Measurements from ENCODE around the gene FKBP8. TPM values are rescaled to one million over a fixed set of nuclear protein-coding genes. Genes with fewer than 3 reads are reported as not detected.

The FKBP8 gene
- polyA plus RNA-seq, 1 donor from 2014 or later: 183 TPM

DNA sequence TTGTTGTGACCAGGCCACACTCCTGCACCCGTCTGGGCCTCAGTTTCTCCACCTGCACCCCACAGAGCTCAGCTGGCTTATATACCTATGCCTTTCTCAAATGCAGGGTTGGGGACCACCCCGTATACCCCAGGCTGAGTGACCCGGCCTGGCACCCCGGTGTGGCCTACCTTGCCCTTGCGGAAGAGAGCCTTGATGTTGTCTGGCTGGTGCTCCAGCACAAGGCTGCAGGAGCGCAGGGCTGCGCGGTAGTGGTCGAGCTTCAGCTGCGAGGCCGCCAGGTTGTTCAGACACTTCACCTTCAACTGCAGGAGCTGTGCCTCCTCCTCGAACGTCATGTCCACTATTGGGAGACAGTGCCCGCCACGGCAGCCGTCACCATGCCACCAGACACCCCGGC, 5.9 kb downstream of the FKBP8 start:
- Histone ChIP-seq H3K79me2 (replicated peaks; ENCODE audit: insufficient read depth, low read length) (no peaks in the 10 kb centered on the region), H3K27ac (ENCODE audit: low read length) (no peak overlapping the region), H4K20me1 (ENCODE audit: insufficient read depth) (no peaks in the 10 kb centered on the region), H3K9me2 (ENCODE audit: insufficient read depth, low read length) (no peaks in the 10 kb centered on the region), H3K4me2 (ENCODE audit: low read length) (no peak overlapping the region), H3F3A (ENCODE audit: insufficient read depth, low read length, poor library complexity, severe bottlenecking) (no peaks in the 10 kb centered on the region), H2AFZ (ENCODE audit: low read depth, low read length) (no peak overlapping the region), H3K36me3 (ENCODE audit: insufficient read depth, low read length) (no peaks in the 10 kb centered on the region), H3K27me3 (ENCODE audit: insufficient read depth, low read depth, low read length) (no peaks in the 10 kb centered on the region), H3K9me3 (ENCODE audit: low read length) (no peaks in the 10 kb centered on the region), H3K4me3 (ENCODE audit: low read length) (no peak overlapping the region), H3K9ac (ENCODE audit: low read length) (no peak overlapping the region)
- TF ChIP-seq TAF1 (IDR thresholded peaks at IDR 0.05; ENCODE audit: low read depth): no peak
- no peak for TF ChIP-seq EP300 (conservative IDR thresholded peaks at IDR 0.05; ENCODE audit: poor library complexity, severe bottlenecking)
- TF ChIP-seq RAD21 (conservative IDR thresholded peaks at IDR 0.05): no peak
- TF ChIP-seq EZH2 (IDR thresholded peaks at IDR 0.05; ENCODE audit: borderline replicate concordance, insufficient read depth, low read length, poor library complexity, severe bottlenecking): no peak
- TF ChIP-seq POLR2AphosphoS5 (IDR thresholded peaks at IDR 0.05): no peak
- TF ChIP-seq, protein P1, sequence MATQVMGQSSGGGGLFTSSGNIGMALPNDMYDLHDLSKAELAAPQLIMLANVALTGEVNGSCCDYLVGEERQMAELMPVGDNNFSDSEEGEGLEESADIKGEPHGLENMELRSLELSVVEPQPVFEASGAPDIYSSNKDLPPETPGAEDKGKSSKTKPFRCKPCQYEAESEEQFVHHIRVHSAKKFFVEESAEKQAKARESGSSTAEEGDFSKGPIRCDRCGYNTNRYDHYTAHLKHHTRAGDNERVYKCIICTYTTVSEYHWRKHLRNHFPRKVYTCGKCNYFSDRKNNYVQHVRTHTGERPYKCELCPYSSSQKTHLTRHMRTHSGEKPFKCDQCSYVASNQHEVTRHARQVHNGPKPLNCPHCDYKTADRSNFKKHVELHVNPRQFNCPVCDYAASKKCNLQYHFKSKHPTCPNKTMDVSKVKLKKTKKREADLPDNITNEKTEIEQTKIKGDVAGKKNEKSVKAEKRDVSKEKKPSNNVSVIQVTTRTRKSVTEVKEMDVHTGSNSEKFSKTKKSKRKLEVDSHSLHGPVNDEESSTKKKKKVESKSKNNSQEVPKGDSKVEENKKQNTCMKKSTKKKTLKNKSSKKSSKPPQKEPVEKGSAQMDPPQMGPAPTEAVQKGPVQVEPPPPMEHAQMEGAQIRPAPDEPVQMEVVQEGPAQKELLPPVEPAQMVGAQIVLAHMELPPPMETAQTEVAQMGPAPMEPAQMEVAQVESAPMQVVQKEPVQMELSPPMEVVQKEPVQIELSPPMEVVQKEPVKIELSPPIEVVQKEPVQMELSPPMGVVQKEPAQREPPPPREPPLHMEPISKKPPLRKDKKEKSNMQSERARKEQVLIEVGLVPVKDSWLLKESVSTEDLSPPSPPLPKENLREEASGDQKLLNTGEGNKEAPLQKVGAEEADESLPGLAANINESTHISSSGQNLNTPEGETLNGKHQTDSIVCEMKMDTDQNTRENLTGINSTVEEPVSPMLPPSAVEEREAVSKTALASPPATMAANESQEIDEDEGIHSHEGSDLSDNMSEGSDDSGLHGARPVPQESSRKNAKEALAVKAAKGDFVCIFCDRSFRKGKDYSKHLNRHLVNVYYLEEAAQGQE (IDR thresholded peaks at IDR 0.05; ENCODE audit: borderline replicate concordance): no peak
- TF ChIP-seq, protein P2, sequence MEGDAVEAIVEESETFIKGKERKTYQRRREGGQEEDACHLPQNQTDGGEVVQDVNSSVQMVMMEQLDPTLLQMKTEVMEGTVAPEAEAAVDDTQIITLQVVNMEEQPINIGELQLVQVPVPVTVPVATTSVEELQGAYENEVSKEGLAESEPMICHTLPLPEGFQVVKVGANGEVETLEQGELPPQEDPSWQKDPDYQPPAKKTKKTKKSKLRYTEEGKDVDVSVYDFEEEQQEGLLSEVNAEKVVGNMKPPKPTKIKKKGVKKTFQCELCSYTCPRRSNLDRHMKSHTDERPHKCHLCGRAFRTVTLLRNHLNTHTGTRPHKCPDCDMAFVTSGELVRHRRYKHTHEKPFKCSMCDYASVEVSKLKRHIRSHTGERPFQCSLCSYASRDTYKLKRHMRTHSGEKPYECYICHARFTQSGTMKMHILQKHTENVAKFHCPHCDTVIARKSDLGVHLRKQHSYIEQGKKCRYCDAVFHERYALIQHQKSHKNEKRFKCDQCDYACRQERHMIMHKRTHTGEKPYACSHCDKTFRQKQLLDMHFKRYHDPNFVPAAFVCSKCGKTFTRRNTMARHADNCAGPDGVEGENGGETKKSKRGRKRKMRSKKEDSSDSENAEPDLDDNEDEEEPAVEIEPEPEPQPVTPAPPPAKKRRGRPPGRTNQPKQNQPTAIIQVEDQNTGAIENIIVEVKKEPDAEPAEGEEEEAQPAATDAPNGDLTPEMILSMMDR (IDR thresholded peaks at IDR 0.05; ENCODE audit: poor library complexity, severe bottlenecking): no peak
- TF ChIP-seq SMC3 (conservative IDR thresholded peaks at IDR 0.05; ENCODE audit: poor library complexity): no peak

DNA sequence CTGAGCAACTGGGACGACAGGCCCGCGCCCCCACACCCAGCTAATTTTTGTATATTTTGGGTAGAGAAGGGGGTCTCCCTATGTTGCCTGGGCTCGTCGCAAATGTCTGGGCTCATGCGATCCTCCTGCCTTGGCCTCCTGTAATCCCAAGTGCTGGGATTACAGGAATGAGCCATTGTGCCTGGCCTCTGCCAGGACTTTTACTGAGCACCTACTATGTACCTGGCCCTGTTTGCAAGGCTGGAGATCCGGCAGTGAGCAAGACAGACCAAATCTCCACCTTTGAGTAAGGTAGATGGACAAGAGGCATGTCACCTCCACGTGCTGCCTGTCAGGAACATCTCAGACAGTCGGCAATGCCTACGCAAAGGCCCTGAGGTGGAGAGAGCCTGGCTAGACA, 6.9 kb downstream of the FKBP8 start:
- H3K4me3 ChIP-seq (ENCODE audit: low read length): no peak overlapping the region
- no peaks in the 10 kb centered on the region for H3K27me3 ChIP-seq (ENCODE audit: insufficient read depth, low read depth, low read length)
- H3K36me3 ChIP-seq (ENCODE audit: insufficient read depth, low read length): no peaks in the 10 kb centered on the region
- no peaks in the 10 kb centered on the region for H3K9me2 ChIP-seq (ENCODE audit: insufficient read depth, low read length)
- H3K27ac ChIP-seq (ENCODE audit: low read length): no peak overlapping the region
- H2AFZ ChIP-seq (ENCODE audit: low read depth, low read length): no peak overlapping the region
- no peaks in the 10 kb centered on the region for H3K79me2 ChIP-seq (replicated peaks; ENCODE audit: insufficient read depth, low read length)
- no peak overlapping the region for H3K4me2 ChIP-seq (ENCODE audit: low read length)
- no peaks in the 10 kb centered on the region for H4K20me1 ChIP-seq (ENCODE audit: insufficient read depth)
- no peaks in the 10 kb centered on the region for H3F3A ChIP-seq (ENCODE audit: insufficient read depth, low read length, poor library complexity, severe bottlenecking)
- no peak for TF ChIP-seq EZH2 (IDR thresholded peaks at IDR 0.05; ENCODE audit: borderline replicate concordance, insufficient read depth, low read length, poor library complexity, severe bottlenecking)
- TF ChIP-seq RAD21 (conservative IDR thresholded peaks at IDR 0.05): no peak
- TF ChIP-seq EP300 (conservative IDR thresholded peaks at IDR 0.05; ENCODE audit: poor library complexity, severe bottlenecking): no peak
- TF ChIP-seq POLR2AphosphoS5 (IDR thresholded peaks at IDR 0.05): no peak
- TF ChIP-seq, protein P2 (IDR thresholded peaks at IDR 0.05; ENCODE audit: poor library complexity, severe bottlenecking): no peak
- TF ChIP-seq, protein P1 (IDR thresholded peaks at IDR 0.05; ENCODE audit: borderline replicate concordance): no peak
- TF ChIP-seq MXI1 (conservative IDR thresholded peaks at IDR 0.05; ENCODE audit: poor library complexity, severe bottlenecking): no peak
- no peak for TF ChIP-seq SMC3 (conservative IDR thresholded peaks at IDR 0.05; ENCODE audit: poor library complexity)
- TF ChIP-seq TAF1 (IDR thresholded peaks at IDR 0.05; ENCODE audit: low read depth): no peak
- H3K9me3 ChIP-seq (ENCODE audit: low read length): no peaks in the 10 kb centered on the region
- no peak overlapping the region for H3K9ac ChIP-seq (ENCODE audit: low read length)

Measured in neural cell (in vitro differentiated cells).